Measurements from ENCODE around the gene EPO. TPM values are rescaled to one million over a fixed set of nuclear protein-coding genes. Genes with fewer than 3 reads are reported as not detected.

The EPO gene
- total RNA-seq, 1 experiment from 2014 or later = not detected

DNA sequence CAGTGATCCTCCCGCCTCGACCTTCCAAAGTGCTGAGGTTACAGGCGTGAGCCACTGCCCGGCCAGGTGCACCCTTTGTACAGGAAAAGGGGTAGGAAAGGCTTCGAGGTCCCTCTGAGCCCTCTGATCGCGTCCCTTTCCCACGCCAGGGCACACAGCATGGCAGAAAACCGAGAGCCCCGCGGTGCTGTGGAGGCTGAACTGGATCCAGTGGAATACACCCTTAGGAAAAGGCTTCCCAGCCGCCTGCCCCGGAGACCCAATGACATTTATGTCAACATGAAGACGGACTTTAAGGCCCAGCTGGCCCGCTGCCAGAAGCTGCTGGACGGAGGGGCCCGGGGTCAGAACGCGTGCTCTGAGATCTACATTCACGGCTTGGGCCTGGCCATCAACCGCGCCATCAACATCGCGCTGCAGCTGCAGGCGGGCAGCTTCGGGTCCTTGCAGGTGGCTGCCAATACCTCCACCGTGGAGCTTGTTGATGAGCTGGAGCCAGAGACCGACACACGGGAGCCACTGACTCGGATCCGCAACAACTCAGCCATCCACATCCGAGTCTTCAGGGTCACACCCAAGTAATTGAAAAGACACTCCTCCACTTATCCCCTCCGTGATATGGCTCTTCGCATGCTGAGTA is 13.5 kb upstream of the EPO start:
- ATAC-seq (no peak), DNase-seq (ENCODE audit: low read depth, low spot score) (no peak)
- intact Hi-C loops (cut with micrococcal nuclease; ENCODE audit: unreplicated experiment) (no loop called here), in situ Hi-C loops (cut with HindIII; ENCODE audit: low pct_unique_long_range_greater_than_20kb, low sequenced_read_pairs) (loop anchor here (25.0 kb wide), 1 partner anchor 131 kb away; the partner anchor contains the start of gene EPHB4)
- TF ChIP-seq POLR2AphosphoS5 (IDR thresholded peaks at IDR 0.05; ENCODE audit: low read depth, low read length) (no peak), TCF7L2 (IDR thresholded peaks at IDR 0.05; ENCODE audit: low read depth, low read length) (no peak), SIN3A (IDR thresholded peaks at IDR 0.05; ENCODE audit: borderline replicate concordance, insufficient read depth, low read depth, low read length) (no peak), REST (IDR thresholded peaks at IDR 0.05; ENCODE audit: insufficient read depth in 1 of 2, low read depth in 2 of 2, low read length in 1 of 2) (no peak)
- TF ChIP-seq, protein P1, sequence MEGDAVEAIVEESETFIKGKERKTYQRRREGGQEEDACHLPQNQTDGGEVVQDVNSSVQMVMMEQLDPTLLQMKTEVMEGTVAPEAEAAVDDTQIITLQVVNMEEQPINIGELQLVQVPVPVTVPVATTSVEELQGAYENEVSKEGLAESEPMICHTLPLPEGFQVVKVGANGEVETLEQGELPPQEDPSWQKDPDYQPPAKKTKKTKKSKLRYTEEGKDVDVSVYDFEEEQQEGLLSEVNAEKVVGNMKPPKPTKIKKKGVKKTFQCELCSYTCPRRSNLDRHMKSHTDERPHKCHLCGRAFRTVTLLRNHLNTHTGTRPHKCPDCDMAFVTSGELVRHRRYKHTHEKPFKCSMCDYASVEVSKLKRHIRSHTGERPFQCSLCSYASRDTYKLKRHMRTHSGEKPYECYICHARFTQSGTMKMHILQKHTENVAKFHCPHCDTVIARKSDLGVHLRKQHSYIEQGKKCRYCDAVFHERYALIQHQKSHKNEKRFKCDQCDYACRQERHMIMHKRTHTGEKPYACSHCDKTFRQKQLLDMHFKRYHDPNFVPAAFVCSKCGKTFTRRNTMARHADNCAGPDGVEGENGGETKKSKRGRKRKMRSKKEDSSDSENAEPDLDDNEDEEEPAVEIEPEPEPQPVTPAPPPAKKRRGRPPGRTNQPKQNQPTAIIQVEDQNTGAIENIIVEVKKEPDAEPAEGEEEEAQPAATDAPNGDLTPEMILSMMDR (IDR thresholded peaks at IDR 0.05) = no peak
- H3K4me1 ChIP-seq (ENCODE audit: control insufficient read depth, insufficient read depth, low read length) = peaks cover 13% of the 10 kb centered on the region; the same call in 1 of the 2 replicates
- peak overlapping the region; percentile 84 for H3K27ac ChIP-seq (ENCODE audit: low read length)
- no peaks in the 10 kb centered on the region for H3K9me3 ChIP-seq (ENCODE audit: control insufficient read depth, insufficient read depth, low read depth, low read length)
- ChIA-PET CTCF (no interaction called here), POLR2A (no interaction called here)
- H3K4me3 ChIP-seq (ENCODE audit: low read depth in 2 of 2, low read length in 2 of 2) = peak overlapping the region; percentile 83 to 86
- no peaks in the 10 kb centered on the region for H3K36me3 ChIP-seq (ENCODE audit: control insufficient read depth, insufficient read depth, low read length)
- no peaks in the 10 kb centered on the region for H3K27me3 ChIP-seq (ENCODE audit: control insufficient read depth, insufficient read depth, low read length)
- no TSS peak for BruUV-seq (replicated peaks)

DNA sequence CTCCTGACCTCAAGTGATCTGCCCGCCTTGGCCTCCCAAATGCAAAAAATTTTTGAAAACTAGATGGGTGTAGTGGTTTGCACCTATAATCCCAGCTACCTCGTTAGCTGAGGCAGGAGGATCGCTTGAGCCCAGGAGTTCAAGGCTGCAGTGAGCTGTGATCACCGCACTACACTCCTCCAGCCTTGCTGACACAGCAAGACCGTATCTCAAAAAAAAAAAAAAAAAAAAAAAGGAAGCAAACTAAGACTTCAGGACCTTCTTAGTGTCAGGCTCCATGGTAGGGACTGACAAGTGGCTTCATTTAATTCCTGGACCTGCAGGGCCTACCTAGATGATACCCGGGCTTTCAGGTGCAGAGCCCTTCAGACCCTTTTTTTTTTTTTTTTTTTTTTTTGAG is 11.9 kb upstream of the EPO start:
- Histone ChIP-seq H3K9me3 (ENCODE audit: control insufficient read depth, insufficient read depth, low read depth, low read length) (no peaks in the 10 kb centered on the region), H3K27me3 (ENCODE audit: control insufficient read depth, insufficient read depth, low read length) (no peaks in the 10 kb centered on the region), H3K36me3 (ENCODE audit: control insufficient read depth, insufficient read depth, low read length) (no peaks in the 10 kb centered on the region), H3K27ac (ENCODE audit: low read length) (no peak overlapping the region), H3K4me3 (ENCODE audit: low read depth in 2 of 2, low read length in 2 of 2) (no peak overlapping the region), H3K4me1 (ENCODE audit: control insufficient read depth, insufficient read depth, low read length) (peaks cover 13% of the 10 kb centered on the region; the same call in 1 of the 2 replicates)
- CTCF ChIA-PET = interaction anchor here (0.6 kb wide), 1 partner anchor 72 kb away, joined by 12 read pairs; no protein-coding TSS in a partner anchor
- TF ChIP-seq TCF7L2 (IDR thresholded peaks at IDR 0.05; ENCODE audit: low read depth, low read length) = no peak
- TF ChIP-seq, protein P1 (IDR thresholded peaks at IDR 0.05) = no peak
- TF ChIP-seq POLR2AphosphoS5 (IDR thresholded peaks at IDR 0.05; ENCODE audit: low read depth, low read length) = no peak
- TF ChIP-seq REST (IDR thresholded peaks at IDR 0.05; ENCODE audit: insufficient read depth in 1 of 2, low read depth in 2 of 2, low read length in 1 of 2) = no peak
- no peak for TF ChIP-seq SIN3A (IDR thresholded peaks at IDR 0.05; ENCODE audit: borderline replicate concordance, insufficient read depth, low read depth, low read length)
- no TSS peak for BruUV-seq (replicated peaks)
- intact Hi-C loops (cut with micrococcal nuclease; ENCODE audit: unreplicated experiment) (no loop called here), in situ Hi-C loops (cut with HindIII; ENCODE audit: low pct_unique_long_range_greater_than_20kb, low sequenced_read_pairs) (loop anchor here (25.0 kb wide), 1 partner anchor 129 kb away; the partner anchor contains the start of gene EPHB4)
- POLR2A ChIA-PET = interaction anchor here (0.6 kb wide), 1 partner anchor 28 kb away, joined by 3 read pairs; no protein-coding TSS in a partner anchor
- DNase-seq (ENCODE audit: low read depth, low spot score) (no peak), ATAC-seq (no peak)

Measured in Panc1 (cell line).